GM18526 (cell line): ENCODE data around the gene HPN.

Experiments
- POLR2A ChIP-seq: IDR thresholded peaks from 3 replicates; pipeline ENCODE4 v1.6.1; 2011; ENCODE audit not compliant: insufficient read length; ENCODE audit errors: extremely low read depth

HPN gene

GRCh38 chr19:35112995-35113688 is 71.6 kb downstream of the HPN start:
- no peak for TF ChIP-seq POLR2A

- TF ChIP-seq POLR2A, result no peak
Observed at GRCh38 chr19:35114353-35115176, 73.0 kb downstream of the HPN start.

GRCh38 chr19:35115177-35115951 is 73.8 kb downstream of the HPN start, which contains the start of gene FXYD3:
Gene FXYD3, plus strand, starts transcription at chr19:35115823. Its CDS starts 3,554 bp downstream, at chr19:35119377.
- no peak for TF ChIP-seq POLR2A
